SK-N-SH (cell line): Measurements from ENCODE around the gene HRH2. TPM values are rescaled to one million over a fixed set of nuclear protein-coding genes. Genes with fewer than 3 reads are reported as not detected.

ENCODE experiments used
- CTCF ChIA-PET: fragments of 300-600, 350-600 bp; formaldehyde crosslinking; extraction: SDS; loops from one replicate; lab custom pipeline; 2021; lab: Yijun Ruan, JAX
- POLR2A ChIA-PET: fragments of 350-600 bp; sonication (Branson Sonifier 250); formaldehyde crosslinking; extraction: SDS; loops from one replicate; lab custom pipeline; 2020; ENCODE audit warnings: antibody characterized with exemption, inconsistent platforms; lab: Yijun Ruan, JAX
- DNase-seq: peaks from one replicate; pipeline ENCODE4 v3.0.0; 2012
- H2AFZ ChIP-seq: fragments of 200-600 bp; sonication (generic); 2 replicates; pipeline ENCODE4 v1.8.1; 2016; ENCODE audit warnings: antibody characterized with exemption, mild to moderate bottlenecking, low read depth
- H3F3A ChIP-seq: fragments of 200-600 bp; sonication (generic); replicated peaks from 2 replicates; pipeline ENCODE3; 2016; ENCODE audit warnings: antibody characterized with exemption, mild to moderate bottlenecking; ENCODE audit not compliant: insufficient read depth
- H3K27ac ChIP-seq, 2 experiments: fragments of 200-500 bp in 1 of 2; fragments of 200-600 bp in 1 of 2; sonication (Bioruptor generic) in 1 of 2; sonication (generic), shearing (Covaris generic) in 1 of 2; 2 replicates each; pipeline versions ENCODE4 v1.5.1 to v1.6.1; 2014 to 2016; ENCODE audit warnings: low read depth in 2 of 2, inconsistent platforms in 1 of 2, low read length in 1 of 2, mild to moderate bottlenecking in 1 of 2, mixed read lengths in 1 of 2
- H3K27me3 ChIP-seq: fragments of 200-600 bp; sonication (generic), shearing (Covaris generic); 2 replicates; pipeline ENCODE4 v1.6.1; 2016; ENCODE audit warnings: mixed run types; ENCODE audit not compliant: insufficient read depth
- H3K36me3 ChIP-seq, 2 experiments: fragments of 200-500 bp in 1 of 2; fragments of 200-600 bp in 1 of 2; sonication (Bioruptor generic) in 1 of 2; sonication (generic) in 1 of 2; replicated peaks in 1 of 2; 2 replicates each; pipeline versions ENCODE3 to v1.5.1; 2014 to 2016; ENCODE audit warnings: low read length in 1 of 2, mild to moderate bottlenecking in 1 of 2; ENCODE audit not compliant: insufficient read depth in 2 of 2, control insufficient read depth in 1 of 2
- H3K4me1 ChIP-seq, 2 experiments: fragments of 200-500 bp in 1 of 2; fragments of 200-600 bp in 1 of 2; sonication (Bioruptor generic) in 1 of 2; sonication (generic), shearing (Covaris generic) in 1 of 2; 2 replicates each; pipeline versions ENCODE4 v1.5.1 to v1.6.1; 2014 to 2016; ENCODE audit warnings: low read depth in 1 of 2, low read length in 1 of 2, mixed run types in 1 of 2; ENCODE audit not compliant: insufficient read depth in 2 of 2, control insufficient read depth in 1 of 2
- H3K4me2 ChIP-seq: fragments of 200-600 bp; sonication (generic), shearing (Covaris generic); 2 replicates; pipeline ENCODE4 v1.6.1; 2017; ENCODE audit warnings: mixed run types
- H3K4me3 ChIP-seq, 2 experiments: fragments of 200-500 bp in 1 of 2; fragments of 200-600 bp in 1 of 2; sonication (Bioruptor generic) in 1 of 2; sonication (generic), shearing (Covaris generic) in 1 of 2; 2 replicates each; pipeline versions ENCODE4 v1.5.1 to v1.8.1; 2014 to 2016; ENCODE audit warnings: low read depth in 2 of 2, inconsistent platforms in 1 of 2, low read length in 1 of 2, mild to moderate bottlenecking in 1 of 2, mixed read lengths in 1 of 2, moderate library complexity in 1 of 2
- H3K79me2 ChIP-seq: fragments of 200-600 bp; sonication (generic); 2 replicates; pipeline ENCODE4 v1.8.1; 2017; ENCODE audit warnings: mild to moderate bottlenecking; ENCODE audit not compliant: insufficient read depth
- H3K9ac ChIP-seq: fragments of 200-600 bp; sonication (generic); 2 replicates; pipeline ENCODE4 v1.6.1; 2017; ENCODE audit warnings: mixed run types
- H3K9me2 ChIP-seq: fragments of 200-600 bp; sonication (generic); 2 replicates; pipeline ENCODE4 v1.6.1; 2017; ENCODE audit warnings: mixed run types
- H3K9me3 ChIP-seq: fragments of 200-600 bp; sonication (generic); 2 replicates; pipeline ENCODE4 v1.6.1; 2017; ENCODE audit warnings: mixed run types, mild to moderate bottlenecking, moderate library complexity
- H4K20me1 ChIP-seq: fragments of 200-600 bp; sonication (generic); 2 replicates; pipeline ENCODE4 v1.6.1; 2017; ENCODE audit warnings: mild to moderate bottlenecking, mixed run types; ENCODE audit not compliant: insufficient read depth
- CHD2 ChIP-seq: fragments of 150-350 bp; IDR thresholded peaks from 2 replicates; pipeline ENCODE4 v1.6.1; 2018; ENCODE audit warnings: low read length; ENCODE audit not compliant: partially characterized antibody
- ELF1 ChIP-seq: IDR thresholded peaks from 2 replicates; pipeline ENCODE4 v1.4.0; 2012
- EP300 ChIP-seq, 2 experiments: IDR thresholded peaks; 2 replicates each; pipeline versions ENCODE4 v1.4.0 to v1.6.1; 2012; ENCODE audit warnings: borderline replicate concordance in 1 of 2, low read depth in 1 of 2, low read length in 1 of 2
- EZH2phosphoT487 ChIP-seq: fragments of 200-600 bp; sonication (generic); IDR thresholded peaks from 2 replicates; pipeline ENCODE4 v1.6.1; 2017; ENCODE audit warnings: low read depth, mixed run types, mild to moderate bottlenecking, antibody characterized with exemption, moderate library complexity, borderline replicate concordance
- FOSL2 ChIP-seq: IDR thresholded peaks from 2 replicates; pipeline ENCODE4 v1.4.0; 2012; ENCODE audit warnings: low read depth, mild to moderate bottlenecking, moderate library complexity, borderline replicate concordance
- FOXJ3 ChIP-seq: sonication (generic); formaldehyde crosslinking; IDR thresholded peaks from 2 replicates; pipeline ENCODE4 v1.5.1; 2020; ENCODE audit warnings: mild to moderate bottlenecking, missing genetic modification reagents
- FOXM1 ChIP-seq: IDR thresholded peaks from 2 replicates; pipeline ENCODE4 v1.4.0; 2012; ENCODE audit warnings: low read depth, mild to moderate bottlenecking
- JUND ChIP-seq: IDR thresholded peaks from 2 replicates; pipeline ENCODE4 v1.4.0; 2012
- MEF2A ChIP-seq: IDR thresholded peaks from 2 replicates; pipeline ENCODE4 v1.4.0; 2012; ENCODE audit warnings: low read depth, borderline replicate concordance
- MXI1 ChIP-seq: IDR thresholded peaks from 2 replicates; pipeline ENCODE4 v1.6.1; 2012; ENCODE audit warnings: mild to moderate bottlenecking, low read depth, low read length, improper control_type of control experiment
- NFIC ChIP-seq: IDR thresholded peaks from 2 replicates; pipeline ENCODE4 v1.4.0; 2012; ENCODE audit warnings: borderline replicate concordance
- NRF1 ChIP-seq: IDR thresholded peaks from 2 replicates; pipeline ENCODE4 v1.6.1; 2012; ENCODE audit warnings: low read depth, mild to moderate bottlenecking, low read length
- PBX3 ChIP-seq: IDR thresholded peaks from 2 replicates; pipeline ENCODE4; 2012
- RCOR1 ChIP-seq: fragments of 150-350 bp; IDR thresholded peaks from 2 replicates; pipeline ENCODE4 v1.6.1; 2017; ENCODE audit warnings: antibody characterized with exemption, low read length
- RFX5 ChIP-seq: IDR thresholded peaks from 2 replicates; pipeline ENCODE4 v1.6.1; 2012; ENCODE audit warnings: mild to moderate bottlenecking, improper control_type of control experiment, low read length
- SIN3A ChIP-seq: IDR thresholded peaks from 2 replicates; pipeline ENCODE4 v1.6.1; 2012; ENCODE audit warnings: low read depth, mild to moderate bottlenecking, low read length, moderate library complexity, borderline replicate concordance
- SMC3 ChIP-seq: IDR thresholded peaks from 2 replicates; pipeline ENCODE4 v1.6.1; 2012; ENCODE audit warnings: low read depth, low read length, improper control_type of control experiment
- TEAD4 ChIP-seq: IDR thresholded peaks from 2 replicates; pipeline ENCODE4 v1.4.0; 2012; ENCODE audit warnings: mild to moderate bottlenecking, borderline replicate concordance; ENCODE audit not compliant: insufficient read depth
- USF1 ChIP-seq: IDR thresholded peaks from 2 replicates; pipeline ENCODE4 v1.4.0; 2012; ENCODE audit warnings: low read depth, borderline replicate concordance
- WGBS: methylation state at CpG from one replicate; pipeline ENCODE4 v1.1.6; 2017; ENCODE audit warnings: low lambda C conversion rate; 5-methylcytosine and 5-hydroxymethylcytosine counted together
- polyA plus RNA-seq, 3 experiments: library from polyadenylated mRNA; depleted of rRNA; stranded (reverse); fragments of >200 nt; gene quantifications; 2 replicates each; pipeline ENCODE4 v1.2.3, GENCODE V29; 2012

The HRH2 gene
- polyA plus RNA-seq, 1 of the 3 experiments (the other 2 are of a cell fraction) = 0.08 TPM

- CTCF ChIA-PET = no interaction called here
- 50% methylated on average over 10 of the region's 11 CpGs for WGBS
Measured at GRCh38 chr5:175664723-175665122, 6.9 kb downstream of the HRH2 start.

GRCh38 chr5:175666216-175666615 is 8.3 kb downstream of the HRH2 start:
- ChIA-PET CTCF (no interaction called here), POLR2A (no interaction called here)
- no peaks in the 10 kb centered on the region for H3K4me1 ChIP-seq
- no peak for TF ChIP-seq FOXJ3 (CRISPR knock-in tag)
- no peaks in the 10 kb centered on the region for H3K9me3 ChIP-seq
- WGBS = 23% methylated on average over 3 of the region's 6 CpGs
- no peak overlapping the region for H3K4me3 ChIP-seq
- H3K4me2 ChIP-seq = no peak overlapping the region
- no peak overlapping the region for H3K9ac ChIP-seq
- no peaks in the 10 kb centered on the region for H3K36me3 ChIP-seq
- no peaks in the 10 kb centered on the region for H3F3A ChIP-seq
- no peak for DNase-seq
- no peak overlapping the region for H2AFZ ChIP-seq
- H3K79me2 ChIP-seq = no peaks in the 10 kb centered on the region
- no peaks in the 10 kb centered on the region for H3K9me2 ChIP-seq
- H3K27me3 ChIP-seq = no peaks in the 10 kb centered on the region
- no peak overlapping the region for H3K27ac ChIP-seq
- no peaks in the 10 kb centered on the region for H4K20me1 ChIP-seq

More at GRCh38 chr5:175664723-175665122, 6.9 kb downstream of the HRH2 start:
- no peaks in the 10 kb centered on the region for H3K9me3 ChIP-seq
- H3K36me3 ChIP-seq = no peaks in the 10 kb centered on the region
- no peaks in the 10 kb centered on the region for H3K79me2 ChIP-seq
- H3K9ac ChIP-seq = no peak overlapping the region
- H2AFZ ChIP-seq = no peak overlapping the region
- H3K4me2 ChIP-seq = no peak overlapping the region
- H3K4me3 ChIP-seq = no peak overlapping the region
- TF ChIP-seq CHD2 (no peak), USF1 (no peak), JUND (no peak), SMC3 (no peak), RFX5 (no peak), SIN3A (no peak), FOXM1 (no peak), EP300 (IDR thresholded peaks at IDR 0.05; ENCODE audit: borderline replicate concordance in 1 of 2, low read depth in 1 of 2, low read length in 1 of 2) (no peak), NFIC (no peak), MXI1 (no peak), FOSL2 (no peak), EZH2phosphoT487 (no peak), NRF1 (no peak), PBX3 (no peak), TEAD4 (no peak), MEF2A (no peak), RCOR1 (no peak), ELF1 (no peak)
- H3K27me3 ChIP-seq = no peaks in the 10 kb centered on the region
- no peaks in the 10 kb centered on the region for H3F3A ChIP-seq
- POLR2A ChIA-PET = no interaction called here
- H4K20me1 ChIP-seq = no peaks in the 10 kb centered on the region
- H3K4me1 ChIP-seq = no peaks in the 10 kb centered on the region
- H3K27ac ChIP-seq = no peak overlapping the region
- no peak for DNase-seq
- no peaks in the 10 kb centered on the region for H3K9me2 ChIP-seq
